HG03442 (cell line): ENCODE measurements around the gene CLASP1.
"Not testable (repeated sequence)": the region's sequence is repeated elsewhere in the genome, so short reads cannot be mapped to it uniquely, and the experiment has no call there.

Source experiments
- ATAC-seq: cut with Tn5 transposase; IDR thresholded peaks from one replicate; pipeline ENCODE4 v1.9.1; 2021; ENCODE audit warnings: mild to moderate bottlenecking, moderate library complexity; ENCODE audit not compliant: unreplicated experiment

The CLASP1 gene

DNA sequence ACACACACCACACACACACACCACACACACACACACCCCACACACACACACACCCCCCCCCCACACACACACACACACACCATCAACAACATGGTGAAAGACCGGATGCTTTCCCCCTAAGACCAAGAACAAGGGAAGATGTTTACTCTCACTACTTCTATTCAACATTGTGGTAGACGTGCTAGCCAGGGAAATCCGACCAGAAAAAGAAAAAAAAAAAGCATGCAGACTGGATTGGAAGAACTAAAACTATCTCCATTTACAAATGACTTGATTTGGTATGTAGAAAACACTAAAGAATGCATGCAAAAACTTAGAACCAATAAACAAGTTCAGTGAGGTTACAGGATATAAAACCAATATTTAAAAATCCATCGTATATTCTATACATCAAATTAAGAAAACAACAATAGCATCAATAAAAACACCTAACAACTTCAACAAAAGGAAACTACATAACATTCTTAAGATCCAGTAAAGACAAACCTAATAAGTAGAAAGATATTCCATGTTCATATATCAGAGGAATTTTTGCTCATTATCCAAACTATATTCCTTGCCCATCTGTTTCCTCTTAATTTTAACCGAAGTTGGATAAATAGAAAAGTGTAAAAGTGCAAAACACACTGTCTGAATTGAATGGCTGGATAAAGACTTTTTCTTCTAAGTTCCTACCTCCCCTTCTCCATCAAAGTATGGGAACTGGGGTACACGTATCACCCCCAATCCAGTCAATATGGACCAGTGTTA lies 170.1 kb downstream of the CLASP1 start:
- ATAC-seq, result no peak

DNA sequence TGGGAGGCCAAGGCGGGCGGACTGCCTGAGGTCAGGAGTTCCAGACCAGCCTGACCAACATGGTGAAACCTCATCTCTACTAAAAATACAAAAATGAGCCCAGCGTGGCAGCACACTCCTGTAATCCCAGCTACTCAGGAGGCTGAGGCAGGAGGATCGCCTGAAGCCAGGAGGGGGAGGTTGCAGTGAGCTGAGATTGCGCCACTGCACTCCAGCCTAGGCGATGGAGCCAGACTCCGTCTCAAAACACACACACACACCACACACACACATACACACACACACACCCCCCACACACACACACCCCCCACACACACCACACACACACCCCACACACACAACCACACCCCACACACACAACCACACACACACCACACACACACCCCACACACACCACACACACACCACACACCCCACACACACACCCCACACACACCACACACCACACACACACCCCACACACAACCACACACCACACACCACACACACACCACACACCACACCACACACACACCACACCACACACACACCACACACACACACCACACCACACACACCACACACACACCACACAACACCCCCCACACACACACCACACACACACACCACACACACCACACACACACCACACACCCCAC lies 170.8 kb downstream of the CLASP1 start:
- not testable (repeated sequence) for ATAC-seq

DNA sequence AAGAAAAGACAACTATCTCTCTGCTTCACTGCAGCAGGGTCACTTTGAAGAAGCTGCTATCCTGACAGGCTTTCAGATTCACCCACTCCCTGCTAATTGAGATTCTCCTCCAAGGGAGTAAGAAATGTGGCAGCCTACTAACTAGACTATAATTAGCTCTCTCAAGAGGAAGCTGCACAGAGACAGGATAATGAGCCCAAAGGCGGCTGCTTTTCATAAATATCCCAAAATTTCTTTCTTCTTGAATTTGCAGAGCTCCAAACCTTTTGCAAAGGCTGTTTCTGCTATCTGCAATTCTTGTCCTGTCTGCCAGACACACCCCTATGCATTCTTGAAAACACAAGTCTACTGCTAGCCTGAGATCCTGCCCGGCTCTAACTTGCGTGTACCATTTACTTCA lies 172.6 kb downstream of the CLASP1 start:
- ATAC-seq, result no peak

GRCh38 chr2:121475811-121476571 lies 173.3 kb downstream of the CLASP1 start:
- ATAC-seq, result no peak

GRCh38 chr2:121473512-121473911 lies 175.8 kb downstream of the CLASP1 start:
- ATAC-seq, result no peak

GRCh38 chr2:121472470-121472993 lies 176.7 kb downstream of the CLASP1 start:
- ATAC-seq, result no peak

DNA sequence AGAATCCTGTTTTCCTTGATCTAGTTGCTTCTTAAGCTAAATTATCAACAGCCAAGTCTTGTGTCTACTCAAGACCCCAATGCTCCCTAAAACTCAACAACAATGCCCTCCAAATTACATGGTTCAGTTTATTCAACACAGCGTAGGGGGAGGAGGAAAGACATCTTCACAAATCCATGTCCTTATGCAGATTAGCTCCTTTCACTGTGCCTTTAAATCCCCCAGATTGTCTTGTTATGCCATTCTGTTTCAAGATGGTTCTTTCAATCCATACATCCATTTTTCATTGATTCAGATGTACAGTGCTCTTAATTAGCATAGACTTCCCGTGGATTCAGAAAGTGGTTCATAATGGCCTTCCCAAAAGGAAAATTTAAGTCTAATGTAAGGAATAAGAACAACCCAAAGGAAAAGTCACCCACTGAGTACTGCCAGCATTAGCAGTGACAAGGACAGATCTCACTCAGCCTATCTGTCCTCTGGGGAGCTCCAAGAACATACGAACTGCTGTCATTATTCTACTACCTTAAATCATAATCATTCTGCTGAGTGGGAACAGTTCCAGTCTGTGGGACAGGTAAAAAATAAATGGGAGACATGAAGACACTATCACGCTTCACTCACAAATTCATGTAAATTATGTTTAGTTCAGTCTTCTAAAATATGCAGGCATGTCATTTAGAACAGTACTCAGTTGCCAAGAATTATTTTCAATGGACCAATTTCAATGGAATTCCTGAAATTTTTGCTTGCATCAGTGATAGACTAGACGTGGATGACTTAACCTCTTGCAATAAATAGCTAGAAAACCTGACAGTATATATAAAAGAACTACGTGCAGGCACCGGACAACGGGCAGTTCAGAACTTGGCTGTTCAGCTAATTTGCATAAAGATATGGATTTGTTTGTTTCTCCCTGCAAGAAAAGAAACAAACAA lies 177.5 kb downstream of the CLASP1 start:
- no peak for ATAC-seq

DNA sequence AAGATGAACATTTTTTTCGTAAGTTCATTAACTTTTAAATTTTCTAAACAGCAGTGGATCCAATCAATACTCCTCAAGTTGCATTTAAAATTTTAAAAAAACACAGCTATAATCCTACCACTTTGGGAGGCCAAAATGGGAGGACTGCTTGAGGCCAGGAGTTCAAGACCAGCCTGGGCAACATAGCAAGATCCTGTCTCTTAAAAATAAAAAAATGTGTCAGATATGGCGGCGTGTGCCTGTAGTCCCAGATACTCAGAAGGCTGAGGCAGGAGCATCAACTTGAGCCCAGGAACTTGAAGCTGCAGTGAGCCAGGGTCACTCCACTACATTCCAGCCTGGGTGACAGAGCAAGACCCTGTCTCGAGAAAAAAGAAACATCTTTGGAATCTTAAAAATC lies 178.3 kb downstream of the CLASP1 start:
- ATAC-seq, result no peak

GRCh38 chr2:121469356-121469755 lies 179.9 kb downstream of the CLASP1 start:
- no peak for ATAC-seq

DNA sequence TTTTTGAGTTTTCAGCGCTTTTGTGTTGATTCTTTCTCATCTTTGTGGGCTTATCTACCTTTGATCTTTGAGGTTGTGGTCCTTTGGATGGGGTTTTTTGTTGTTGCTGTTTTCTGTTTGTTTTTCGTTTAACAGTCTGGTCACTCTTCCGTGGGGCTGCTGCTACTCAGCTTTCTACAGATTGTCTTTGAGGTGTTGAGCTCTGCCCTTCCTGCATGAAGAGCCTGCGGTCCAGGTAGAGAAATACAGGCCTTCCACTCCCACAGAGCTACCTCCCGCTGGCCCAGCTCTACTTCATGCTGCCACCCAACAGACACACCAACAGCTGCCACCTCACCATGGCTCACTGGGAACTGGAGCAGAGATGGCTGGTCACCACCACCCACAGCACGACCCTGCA lies 180.3 kb downstream of the CLASP1 start:
- no peak for ATAC-seq

DNA sequence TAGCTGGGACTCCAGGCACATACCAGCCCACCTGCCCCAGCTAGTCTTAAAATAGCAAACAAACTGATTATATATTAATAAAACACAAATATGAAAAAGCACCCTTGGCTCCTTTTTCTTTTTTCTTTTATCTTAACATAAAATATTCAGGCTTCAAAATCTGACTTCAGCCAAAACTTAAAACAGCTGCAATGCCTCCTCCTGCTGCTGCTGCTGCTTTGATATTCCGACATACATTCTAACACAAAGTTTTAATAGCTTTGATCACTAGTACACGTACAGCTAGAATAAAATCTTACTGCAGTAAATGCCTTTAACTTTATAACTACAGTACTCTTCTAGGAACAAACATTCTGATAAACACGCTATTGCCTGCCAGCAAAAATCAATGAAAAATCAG lies 190.0 kb downstream of the CLASP1 start:
- no peak for ATAC-seq

DNA sequence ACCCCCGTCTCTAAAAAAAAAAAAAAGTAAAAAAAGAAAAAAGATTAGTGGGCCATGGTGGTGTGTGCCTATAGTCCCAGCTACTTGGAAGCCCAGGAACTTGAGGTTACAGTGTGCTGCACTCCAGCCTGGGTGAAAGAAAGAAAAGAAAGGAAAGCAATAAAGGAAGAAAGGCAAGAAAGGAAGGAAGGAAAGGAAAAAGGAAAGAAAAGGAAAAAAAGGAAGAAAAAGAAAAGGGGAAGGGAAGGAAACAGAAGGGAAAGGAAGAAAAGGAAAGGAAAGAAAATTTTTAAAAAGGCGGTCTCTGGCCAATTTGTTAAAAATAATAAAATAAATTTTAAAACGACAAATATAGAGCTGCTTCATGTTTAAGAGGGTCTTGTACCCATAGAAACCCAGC lies 192.9 kb downstream of the CLASP1 start:
- no peak for ATAC-seq

- no peak for ATAC-seq
Observed at GRCh38 chr2:121455446-121455845, 193.8 kb downstream of the CLASP1 start.

DNA sequence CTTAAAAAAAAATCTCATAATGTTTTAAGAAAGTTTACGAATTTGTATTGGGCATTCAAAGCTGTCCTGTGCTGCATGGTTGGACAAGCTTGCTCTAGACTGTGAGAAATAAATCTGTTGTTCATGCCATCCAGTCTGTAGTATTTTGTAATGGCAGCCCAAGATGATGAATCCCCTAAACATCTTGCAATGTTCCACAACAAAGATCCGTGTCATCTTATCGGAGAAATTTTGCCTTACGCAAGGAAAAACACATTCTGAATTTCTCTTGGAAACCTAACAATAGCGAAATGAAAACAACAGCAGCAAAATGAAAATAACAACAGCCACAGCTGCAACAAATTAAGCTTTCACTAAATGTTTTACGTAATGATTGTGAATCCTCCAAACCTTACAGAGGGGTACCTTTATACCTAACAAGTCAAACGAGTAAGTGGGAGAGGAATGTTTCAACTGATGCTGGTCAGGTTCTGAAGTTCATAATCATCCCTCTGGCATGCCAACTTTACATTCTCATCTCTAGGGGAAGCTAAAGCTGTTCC lies 194.6 kb downstream of the CLASP1 start:
- no peak for ATAC-seq

GRCh38 chr2:121451398-121451797 lies 197.9 kb downstream of the CLASP1 start:
- no peak for ATAC-seq

GRCh38 chr2:121450301-121450700 lies 199.0 kb downstream of the CLASP1 start:
- no peak for ATAC-seq

GRCh38 chr2:121446647-121447241 lies 202.5 kb downstream of the CLASP1 start:
- ATAC-seq, result no peak

DNA sequence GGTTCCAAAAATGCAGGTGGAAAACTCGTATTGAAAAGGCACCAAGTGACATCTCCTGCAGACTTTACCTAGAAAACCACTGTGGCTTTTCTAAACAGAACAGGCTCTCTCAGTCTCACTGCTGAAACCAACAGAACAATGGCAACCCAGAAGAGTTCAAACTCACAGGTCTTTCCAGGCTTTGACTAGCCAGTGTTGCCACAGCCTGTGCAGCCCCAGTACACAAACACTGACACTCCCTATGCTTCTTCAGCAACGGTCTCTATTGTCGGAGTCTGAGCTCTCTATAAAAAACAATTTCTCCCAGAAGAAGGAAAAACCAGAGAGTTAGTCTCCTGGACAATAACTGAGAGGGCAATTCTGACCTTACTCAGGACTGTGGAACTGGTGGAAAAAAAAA lies 206.4 kb downstream of the CLASP1 start:
- no peak for ATAC-seq

- ATAC-seq, result not testable (repeated sequence)
Observed at GRCh38 chr2:121438290-121438689, 211.0 kb downstream of the CLASP1 start.

GRCh38 chr2:121436918-121437317 lies 212.3 kb downstream of the CLASP1 start:
- ATAC-seq, result no peak
